ENCODE measurements around the gene RBM46.
A peak's percentile ranks its signal among the peaks of the same experiment; 100 is the strongest.

RBM46 gene

GRCh38 chr4:154743683-154744340, 37.3 kb upstream of the RBM46 start, which contains the start of gene LRAT:
Gene LRAT (plus strand): TSS chr4:154744000. CDS start chr4:154744327, 327 bp downstream.
- no peak for DNase-seq
- Histone ChIP-seq H3K4me1 (ENCODE audit: control insufficient read depth, insufficient read depth, low read length, poor library complexity, severe bottlenecking) (peaks cover 16% of the 10 kb centered on the region), H3K4me3 (ENCODE audit: insufficient read depth, low read depth, low read length, poor library complexity, severe bottlenecking) (peak within 1 kb of the TSS; percentile 51), H3K9me3 (ENCODE audit: control insufficient read depth, low read length) (no peaks in the 10 kb centered on the region), H3K36me3 (ENCODE audit: control insufficient read depth, insufficient read depth, low read length) (no peaks in the 10 kb centered on the region), H3K27ac (ENCODE audit: insufficient read depth, low read length, poor library complexity, severe bottlenecking) (no peak within 1 kb of the TSS), H3K27me3 (replicated peaks; ENCODE audit: control insufficient read depth, insufficient read depth, low read length, poor library complexity, severe bottlenecking) (peaks cover 13% of the 10 kb centered on the region)

GRCh38 chr4:154744341-154744926, 36.6 kb upstream of the RBM46 start:
- no peak overlapping the region for H3K27ac ChIP-seq (ENCODE audit: insufficient read depth, low read length, poor library complexity, severe bottlenecking)
- peaks cover 13% of the 10 kb centered on the region for H3K27me3 ChIP-seq (replicated peaks; ENCODE audit: control insufficient read depth, insufficient read depth, low read length, poor library complexity, severe bottlenecking)
- H3K4me3 ChIP-seq (ENCODE audit: insufficient read depth, low read depth, low read length, poor library complexity, severe bottlenecking) = peak overlapping the region; percentile 51
- peaks cover 16% of the 10 kb centered on the region for H3K4me1 ChIP-seq (ENCODE audit: control insufficient read depth, insufficient read depth, low read length, poor library complexity, severe bottlenecking)
- no peak for DNase-seq
- no peaks in the 10 kb centered on the region for H3K9me3 ChIP-seq (ENCODE audit: control insufficient read depth, low read length)
- H3K36me3 ChIP-seq (ENCODE audit: control insufficient read depth, insufficient read depth, low read length) = no peaks in the 10 kb centered on the region

- no peak for DNase-seq
- H3K27ac ChIP-seq (ENCODE audit: insufficient read depth, low read length, poor library complexity, severe bottlenecking) = no peak overlapping the region
- H3K27me3 ChIP-seq (replicated peaks; ENCODE audit: control insufficient read depth, insufficient read depth, low read length, poor library complexity, severe bottlenecking) = no peaks in the 10 kb centered on the region
- H3K4me3 ChIP-seq (ENCODE audit: insufficient read depth, low read depth, low read length, poor library complexity, severe bottlenecking) = no peak overlapping the region
- H3K36me3 ChIP-seq (ENCODE audit: control insufficient read depth, insufficient read depth, low read length) = no peaks in the 10 kb centered on the region
- no peaks in the 10 kb centered on the region for H3K4me1 ChIP-seq (ENCODE audit: control insufficient read depth, insufficient read depth, low read length, poor library complexity, severe bottlenecking)
- H3K9me3 ChIP-seq (ENCODE audit: control insufficient read depth, low read length) = no peaks in the 10 kb centered on the region
These were observed 23.4 kb upstream of the RBM46 start for GRCh38 chr4:154757713-154758112.

GRCh38 chr4:154760895-154761294, 20.2 kb upstream of the RBM46 start:
- H3K36me3 ChIP-seq (ENCODE audit: control insufficient read depth, insufficient read depth, low read length) = no peaks in the 10 kb centered on the region
- no peaks in the 10 kb centered on the region for H3K9me3 ChIP-seq (ENCODE audit: control insufficient read depth, low read length)
- H3K27ac ChIP-seq (ENCODE audit: insufficient read depth, low read length, poor library complexity, severe bottlenecking) = no peak overlapping the region
- no peak for DNase-seq
- H3K4me3 ChIP-seq (ENCODE audit: insufficient read depth, low read depth, low read length, poor library complexity, severe bottlenecking) = no peak overlapping the region
- no peaks in the 10 kb centered on the region for H3K27me3 ChIP-seq (replicated peaks; ENCODE audit: control insufficient read depth, insufficient read depth, low read length, poor library complexity, severe bottlenecking)
- H3K4me1 ChIP-seq (ENCODE audit: control insufficient read depth, insufficient read depth, low read length, poor library complexity, severe bottlenecking) = no peaks in the 10 kb centered on the region

DNA sequence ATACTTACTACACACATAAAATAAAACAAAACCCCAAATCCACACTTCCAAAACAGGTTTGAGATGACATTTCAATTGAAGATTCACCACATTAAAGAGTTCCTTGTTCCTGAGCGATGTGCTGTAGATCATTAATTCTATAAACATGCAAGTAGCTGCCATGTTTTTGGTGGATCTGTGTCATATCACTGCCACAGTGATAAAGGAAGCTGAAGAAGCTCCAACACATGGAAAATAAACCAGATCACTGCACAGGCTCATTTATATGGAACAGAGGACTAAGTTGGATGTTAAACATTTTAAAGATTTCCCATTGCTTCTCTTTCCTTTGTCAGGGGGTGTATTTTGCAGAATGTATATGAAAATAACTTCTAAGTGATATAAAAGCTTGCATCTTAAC, 2.8 kb upstream of the RBM46 start:
- DNase-seq = no peak
- H3K36me3 ChIP-seq (ENCODE audit: control insufficient read depth, insufficient read depth, low read length) = no peaks in the 10 kb centered on the region
- no peaks in the 10 kb centered on the region for H3K9me3 ChIP-seq (ENCODE audit: control insufficient read depth, low read length)
- H3K27ac ChIP-seq (ENCODE audit: insufficient read depth, low read length, poor library complexity, severe bottlenecking) = no peak overlapping the region
- H3K4me3 ChIP-seq (ENCODE audit: insufficient read depth, low read depth, low read length, poor library complexity, severe bottlenecking) = no peak overlapping the region
- H3K4me1 ChIP-seq (ENCODE audit: control insufficient read depth, insufficient read depth, low read length, poor library complexity, severe bottlenecking) = no peaks in the 10 kb centered on the region
- H3K27me3 ChIP-seq (replicated peaks; ENCODE audit: control insufficient read depth, insufficient read depth, low read length, poor library complexity, severe bottlenecking) = peaks cover 4% of the 10 kb centered on the region

- DNase-seq = no peak
- peaks cover 4% of the 10 kb centered on the region for H3K27me3 ChIP-seq (replicated peaks; ENCODE audit: control insufficient read depth, insufficient read depth, low read length, poor library complexity, severe bottlenecking)
- no peaks in the 10 kb centered on the region for H3K36me3 ChIP-seq (ENCODE audit: control insufficient read depth, insufficient read depth, low read length)
These were observed 1.6 kb upstream of the RBM46 start for GRCh38 chr4:154779362-154779947.

GRCh38 chr4:154781983-154782293, 866 bp downstream of the RBM46 start:
- H3K9me3 ChIP-seq (ENCODE audit: control insufficient read depth, low read length) = no peaks in the 10 kb centered on the region
- H3K27me3 ChIP-seq (replicated peaks; ENCODE audit: control insufficient read depth, insufficient read depth, low read length, poor library complexity, severe bottlenecking) = peaks cover 4% of the 10 kb centered on the region
- H3K36me3 ChIP-seq (ENCODE audit: control insufficient read depth, insufficient read depth, low read length) = no peaks in the 10 kb centered on the region
- no peaks in the 10 kb centered on the region for H3K4me1 ChIP-seq (ENCODE audit: control insufficient read depth, insufficient read depth, low read length, poor library complexity, severe bottlenecking)
- H3K27ac ChIP-seq (ENCODE audit: insufficient read depth, low read length, poor library complexity, severe bottlenecking) = no peak overlapping the region
- no peak overlapping the region for H3K4me3 ChIP-seq (ENCODE audit: insufficient read depth, low read depth, low read length, poor library complexity, severe bottlenecking)
- DNase-seq = no peak

More at GRCh38 chr4:154779362-154779947, 1.6 kb upstream of the RBM46 start:
- no peaks in the 10 kb centered on the region for H3K4me1 ChIP-seq (ENCODE audit: control insufficient read depth, insufficient read depth, low read length, poor library complexity, severe bottlenecking)
- no peaks in the 10 kb centered on the region for H3K9me3 ChIP-seq (ENCODE audit: control insufficient read depth, low read length)
- no peak overlapping the region for H3K4me3 ChIP-seq (ENCODE audit: insufficient read depth, low read depth, low read length, poor library complexity, severe bottlenecking)
- H3K27ac ChIP-seq (ENCODE audit: insufficient read depth, low read length, poor library complexity, severe bottlenecking) = no peak overlapping the region

DNA sequence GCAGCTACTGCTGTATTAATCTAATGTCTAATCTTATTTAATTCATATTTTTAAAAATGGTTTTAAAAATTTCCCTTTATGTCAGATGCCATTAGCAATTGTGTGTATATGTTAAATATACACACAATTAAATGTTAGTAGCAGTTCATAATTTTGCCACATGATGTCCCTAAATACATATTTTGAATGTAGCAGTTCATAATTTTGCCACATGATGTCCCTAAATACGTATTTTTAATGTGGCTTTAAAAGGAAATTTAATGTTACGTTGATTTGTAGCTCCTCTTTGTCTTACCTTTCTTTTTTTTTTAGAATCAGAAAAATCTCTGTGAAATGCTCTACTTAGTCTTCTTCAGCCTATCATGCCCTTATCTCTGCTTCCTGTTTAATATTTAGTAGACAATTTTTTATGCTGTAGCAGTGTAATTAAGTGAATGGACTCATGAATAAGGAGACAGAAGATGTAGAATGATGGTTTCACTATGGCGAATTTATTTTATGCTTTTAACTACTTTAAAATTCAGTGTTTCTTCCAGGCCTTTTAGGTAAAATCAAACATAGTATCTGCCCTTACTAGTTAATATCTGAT, 26.1 kb downstream of the RBM46 start:
- Histone ChIP-seq H3K9me3 (ENCODE audit: control insufficient read depth, low read length) (no peaks in the 10 kb centered on the region), H3K36me3 (ENCODE audit: control insufficient read depth, insufficient read depth, low read length) (no peaks in the 10 kb centered on the region), H3K4me1 (ENCODE audit: control insufficient read depth, insufficient read depth, low read length, poor library complexity, severe bottlenecking) (no peaks in the 10 kb centered on the region), H3K27me3 (replicated peaks; ENCODE audit: control insufficient read depth, insufficient read depth, low read length, poor library complexity, severe bottlenecking) (no peaks in the 10 kb centered on the region), H3K4me3 (ENCODE audit: insufficient read depth, low read depth, low read length, poor library complexity, severe bottlenecking) (no peak overlapping the region), H3K27ac (ENCODE audit: insufficient read depth, low read length, poor library complexity, severe bottlenecking) (no peak overlapping the region)
- DNase-seq = no peak

- no peaks in the 10 kb centered on the region for H3K36me3 ChIP-seq (ENCODE audit: control insufficient read depth, insufficient read depth, low read length)
- no peak overlapping the region for H3K4me3 ChIP-seq (ENCODE audit: insufficient read depth, low read depth, low read length, poor library complexity, severe bottlenecking)
- H3K4me1 ChIP-seq (ENCODE audit: control insufficient read depth, insufficient read depth, low read length, poor library complexity, severe bottlenecking) = no peaks in the 10 kb centered on the region
- H3K9me3 ChIP-seq (ENCODE audit: control insufficient read depth, low read length) = no peaks in the 10 kb centered on the region
- H3K27ac ChIP-seq (ENCODE audit: insufficient read depth, low read length, poor library complexity, severe bottlenecking) = no peak overlapping the region
- H3K27me3 ChIP-seq (replicated peaks; ENCODE audit: control insufficient read depth, insufficient read depth, low read length, poor library complexity, severe bottlenecking) = no peaks in the 10 kb centered on the region
- DNase-seq = no peak
These were observed 37.2 kb downstream of the RBM46 start for GRCh38 chr4:154818230-154818629.

DNA sequence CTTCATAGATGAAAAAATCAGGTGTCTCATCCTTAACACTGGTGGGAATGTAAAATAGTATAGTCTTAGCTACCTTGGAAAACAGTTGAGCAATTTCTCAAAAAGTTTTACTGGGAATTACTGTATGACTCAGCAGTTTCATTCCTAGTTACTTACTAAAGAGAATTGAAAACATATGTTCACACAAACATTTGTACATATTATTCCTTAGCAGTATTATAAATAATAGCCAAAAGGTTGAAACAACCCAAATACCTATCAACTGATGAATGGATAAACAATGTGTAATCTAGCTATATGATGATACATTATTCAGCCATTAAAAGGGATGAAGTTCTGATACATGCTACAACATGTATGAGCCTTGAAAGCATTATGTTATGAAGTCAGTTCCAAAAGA, 41.7 kb downstream of the RBM46 start:
- no peaks in the 10 kb centered on the region for H3K36me3 ChIP-seq (ENCODE audit: control insufficient read depth, insufficient read depth, low read length)
- H3K9me3 ChIP-seq (ENCODE audit: control insufficient read depth, low read length) = no peaks in the 10 kb centered on the region
- DNase-seq = no peak
- H3K27ac ChIP-seq (ENCODE audit: insufficient read depth, low read length, poor library complexity, severe bottlenecking) = no peak overlapping the region
- H3K4me3 ChIP-seq (ENCODE audit: insufficient read depth, low read depth, low read length, poor library complexity, severe bottlenecking) = no peak overlapping the region
- no peaks in the 10 kb centered on the region for H3K27me3 ChIP-seq (replicated peaks; ENCODE audit: control insufficient read depth, insufficient read depth, low read length, poor library complexity, severe bottlenecking)
- no peaks in the 10 kb centered on the region for H3K4me1 ChIP-seq (ENCODE audit: control insufficient read depth, insufficient read depth, low read length, poor library complexity, severe bottlenecking)

All from effector memory CD4-positive, alpha-beta T cell (primary cell).